A549 (cell line): ENCODE measurements around the gene CELF4.

Experiments used
- CTCF ChIP-seq: fragments of >200 bp; sonication (Bioruptor Twin); formaldehyde crosslinking; IDR thresholded peaks from 3 replicates; pipeline ENCODE4 v1.5.1; 2016
- EP300 ChIP-seq, 2 experiments: fragments of >200 bp; sonication (Bioruptor Twin); formaldehyde crosslinking; IDR thresholded peaks; 2 replicates in 1 of 2; 3 replicates in 1 of 2; pipeline ENCODE4 v1.6.1; 2016 to 2017
- JUNB ChIP-seq: fragments of >200 bp; sonication (Bioruptor Twin); formaldehyde crosslinking; IDR thresholded peaks from 2 replicates; pipeline ENCODE4 v1.6.1; 2016
- MAX ChIP-seq: IDR thresholded peaks from 2 replicates; pipeline ENCODE4 v1.6.1; 2012
- NR3C1 ChIP-seq: fragments of >200 bp; sonication (Bioruptor Twin); formaldehyde crosslinking; IDR thresholded peaks from 3 replicates; pipeline ENCODE4 v1.6.1; 2017
- POLR2A ChIP-seq: IDR thresholded peaks from 2 replicates; pipeline ENCODE4 v1.6.1; 2012; ENCODE audit warnings: mild to moderate bottlenecking, low read length
- RARB ChIP-seq: fragments of 250-450 bp; sonication (Bioruptor Pico); IDR thresholded peaks from 2 replicates; pipeline ENCODE4 v1.8.0; 2021; ENCODE audit warnings: mild to moderate bottlenecking, moderate library complexity
- RFX5 ChIP-seq: fragments of 450-650 bp; IDR thresholded peaks from 2 replicates; pipeline ENCODE4 v1.7.1; 2014; ENCODE audit warnings: antibody characterized with exemption, mild to moderate bottlenecking, moderate library complexity
- SMC3 ChIP-seq: fragments of >200 bp; sonication (Bioruptor Twin); formaldehyde crosslinking; IDR thresholded peaks from 3 replicates; pipeline ENCODE4 v1.6.1; 2018; ENCODE audit warnings: inconsistent platforms

GRCh38 chr18:37339701-37340215 lies 225.8 kb downstream of the CELF4 start:
- TF ChIP-seq RARB (CRISPR knock-in tag), result no peak
- no peak for TF ChIP-seq NR3C1
- TF ChIP-seq CTCF, result no peak
- no peak for TF ChIP-seq SMC3
- TF ChIP-seq POLR2A, result no peak
- no peak for TF ChIP-seq EP300 (IDR thresholded peaks at IDR 0.05)
- TF ChIP-seq RFX5, result no peak
- TF ChIP-seq JUNB, result no peak
- TF ChIP-seq MAX, result no peak
